ENCODE measurements around the gene CCDC83. TPM values are rescaled to one million over a fixed set of nuclear protein-coding genes. Genes with fewer than 3 reads are reported as not detected.
"Not testable (repeated sequence)": the region's sequence is repeated elsewhere in the genome, so short reads cannot be mapped to it uniquely, and the experiment has no call there.

CCDC83 gene
- total RNA-seq, 4 donors from 2014 or later = not detected

GRCh38 chr11:85913513-85913912 is 58.3 kb downstream of the CCDC83 start:
- H3K4me3 ChIP-seq (ENCODE audit: low read depth, poor library complexity, severe bottlenecking) = no peak overlapping the region
- intact Hi-C loops (cut with DNase I; ENCODE audit: low total_unique reads) = no loop called here
- no peak for DNase-seq (ENCODE audit: low spot score in 2 of 2)
- TF ChIP-seq POLR2A (IDR thresholded peaks at IDR 0.05) (no peak), CTCF (IDR thresholded peaks at IDR 0.05) (no peak)

- intact Hi-C loops (cut with DNase I; ENCODE audit: low total_unique reads) = no loop called here
- no peak overlapping the region for H3K4me3 ChIP-seq (ENCODE audit: low read depth, poor library complexity, severe bottlenecking)
- TF ChIP-seq CTCF (IDR thresholded peaks at IDR 0.05) = no peak
- no peak for TF ChIP-seq POLR2A (IDR thresholded peaks at IDR 0.05)
- DNase-seq (ENCODE audit: low spot score in 2 of 2) = no peak
- 91 to 93% methylated on average over 6 of the region's 6 CpGs for WGBS, 2 donors
Observed at GRCh38 chr11:85914425-85914824, 59.2 kb downstream of the CCDC83 start.

- H3K4me3 ChIP-seq (ENCODE audit: low read depth, poor library complexity, severe bottlenecking) = no peak overlapping the region
- 83 to 84% methylated on average over 4 of the region's 4 CpGs for WGBS, 2 donors
- TF ChIP-seq CTCF (IDR thresholded peaks at IDR 0.05) (no peak), POLR2A (IDR thresholded peaks at IDR 0.05) (no peak)
- intact Hi-C loops (cut with DNase I; ENCODE audit: low total_unique reads) = no loop called here
- DNase-seq (ENCODE audit: low spot score in 2 of 2) = no peak
Observed at GRCh38 chr11:85918910-85919794, 64.0 kb downstream of the CCDC83 start.

GRCh38 chr11:85922367-85922766 is 67.2 kb downstream of the CCDC83 start:
- WGBS, 2 donors = 92 to 100% methylated on average over 1 of the region's 1 CpG
- intact Hi-C loops (cut with DNase I; ENCODE audit: low total_unique reads) = no loop called here
- TF ChIP-seq POLR2A (IDR thresholded peaks at IDR 0.05) (no peak), CTCF (IDR thresholded peaks at IDR 0.05) (no peak)
- no peak overlapping the region for H3K4me3 ChIP-seq (ENCODE audit: low read depth, poor library complexity, severe bottlenecking)
- DNase-seq (ENCODE audit: low spot score in 2 of 2) = no peak

GRCh38 chr11:85923455-85923854 is 68.3 kb downstream of the CCDC83 start:
- no peak for DNase-seq (ENCODE audit: low spot score in 2 of 2)
- intact Hi-C loops (cut with DNase I; ENCODE audit: low total_unique reads) = no loop called here
- no peak overlapping the region for H3K4me3 ChIP-seq (ENCODE audit: low read depth, poor library complexity, severe bottlenecking)
- 66 to 72% methylated on average over 1 of the region's 1 CpG for WGBS, 2 donors
- TF ChIP-seq POLR2A (IDR thresholded peaks at IDR 0.05) (no peak), CTCF (IDR thresholded peaks at IDR 0.05) (no peak)

- 87 to 91% methylated on average over 2 of the region's 2 CpGs for WGBS, 2 donors
- H3K4me3 ChIP-seq (ENCODE audit: low read depth, poor library complexity, severe bottlenecking); DNase-seq (ENCODE audit: low spot score in 2 of 2); intact Hi-C loops (cut with DNase I; ENCODE audit: low total_unique reads): not testable (repeated sequence)
Observed at GRCh38 chr11:85926653-85927214, 71.6 kb downstream of the CCDC83 start.

Measured in lower leg skin (tissue), 4 donors.